ENCODE data around the gene SHANK1. TPM values are rescaled to one million over a fixed set of nuclear protein-coding genes. Genes with fewer than 3 reads are reported as not detected.

Gene SHANK1
- total and polyA plus RNA-seq, 2 of the 4 experiments (the other 2 are of a cell fraction), result 6.1 to 6.7 TPM

DNA sequence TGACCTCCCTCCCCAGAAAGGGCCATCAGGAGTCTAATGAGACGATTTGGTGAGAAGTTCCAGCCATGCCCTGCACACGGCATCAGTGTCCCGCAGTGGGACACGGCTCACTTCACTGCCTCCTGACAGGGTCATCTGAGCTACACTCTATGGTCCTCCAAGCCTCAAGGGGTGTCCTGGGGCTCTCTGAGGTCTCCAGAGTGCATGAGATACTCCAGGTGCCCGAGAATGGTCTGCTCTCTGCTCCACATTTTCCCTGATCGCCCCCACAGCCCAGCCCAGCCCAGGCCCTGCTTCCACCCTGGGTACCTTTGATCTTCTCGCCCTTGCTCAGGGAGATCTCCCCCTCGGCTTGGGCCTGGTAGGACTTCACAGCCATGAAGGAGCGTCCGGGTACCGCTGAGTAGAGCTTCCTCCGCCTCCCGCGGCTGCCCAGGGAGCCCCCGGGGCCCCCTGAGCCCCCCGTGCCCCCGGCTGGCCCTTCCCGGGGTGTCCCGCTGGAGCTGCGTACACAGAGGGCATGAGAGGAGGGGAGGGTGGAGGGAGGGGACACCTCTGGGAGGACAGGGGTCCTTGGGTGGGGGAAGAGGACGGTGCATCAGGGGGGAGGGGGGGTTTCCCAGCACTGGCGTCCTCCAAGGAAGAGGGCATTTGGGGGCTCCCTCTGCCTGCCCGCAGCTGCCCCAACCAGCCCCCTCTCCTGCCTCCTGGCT is 17.3 kb downstream of the SHANK1 start:
- ChIA-PET CTCF (interaction anchor here (1.2 kb wide), 1 partner anchor 81 kb away, joined by 6 read pairs; no protein-coding TSS in a partner anchor), POLR2A (ENCODE audit: unreplicated experiment) (no interaction called here)
- Histone ChIP-seq H2BK20ac (ENCODE audit: low read depth, low read length) (no peak overlapping the region), H3K23ac (ENCODE audit: low read depth, low read length) (no peak overlapping the region), H3K27me3 (ENCODE audit: control insufficient read depth, insufficient read depth, low read length) (peaks cover 7% of the 10 kb centered on the region; the same call in 1 of the 2 replicates), H3K79me1 (ENCODE audit: low read depth in 1 of 2, low read length in 2 of 2) (no peaks in the 10 kb centered on the region), H3K18ac (ENCODE audit: low read depth, low read length) (no peak overlapping the region), H3K4me1 (ENCODE audit: control insufficient read depth, insufficient read depth, low read length) (peaks cover 1% of the 10 kb centered on the region; the same call in 1 of the 2 replicates), H3K4ac (ENCODE audit: low read depth, low read length) (no peak overlapping the region), H3K4me3 (ENCODE audit: insufficient read depth, low read depth, low read length) (no peak overlapping the region), H3K9ac (ENCODE audit: low read depth, low read length) (no peak overlapping the region), H4K5ac (ENCODE audit: low read depth, low read length) (no peak overlapping the region), H2BK120ac (ENCODE audit: low read depth, low read length) (no peak overlapping the region), H3K56ac (ENCODE audit: extremely low read depth, insufficient read depth, low read length) (no peak overlapping the region), H3K14ac (replicated peaks; ENCODE audit: low read depth, low read length) (no peak overlapping the region), H4K91ac (ENCODE audit: insufficient read depth, low read depth, low read length) (no peak overlapping the region), H3K27ac (ENCODE audit: insufficient read depth, low read length) (no peak overlapping the region; the same call in 1 of the 2 replicates), H2AK9ac (replicated peaks; ENCODE audit: low read depth, low read length, poor library complexity) (no peak overlapping the region), H2AK5ac (ENCODE audit: low read depth, low read length) (no peak overlapping the region), H2AFZ (replicated peaks; ENCODE audit: low read length, poor library complexity) (no peak overlapping the region), H4K8ac (ENCODE audit: low read depth in 2 of 2, low read length in 2 of 2) (no peak overlapping the region), H2BK15ac (ENCODE audit: low read depth, low read length) (no peak overlapping the region), H3K4me2 (ENCODE audit: low read depth, low read length) (no peak overlapping the region), H3K36me3 (ENCODE audit: control insufficient read depth, insufficient read depth, low read length) (no peaks in the 10 kb centered on the region), H3K9me3 (ENCODE audit: control insufficient read depth, insufficient read depth, low read length) (no peaks in the 10 kb centered on the region), H3K9me1 (ENCODE audit: insufficient read depth, low read length) (0 out of 2 replicates have a peak, but pooled peaks cover 3% of the 10 kb centered on the region), H4K20me1 (ENCODE audit: insufficient read depth, low read length) (no peaks in the 10 kb centered on the region), H2BK5ac (ENCODE audit: low read depth, low read length, poor library complexity, severe bottlenecking) (no peak overlapping the region)
- dilution Hi-C loops (cut with HindIII; ENCODE audit: low sequenced_read_pairs, unreplicated experiment) (no loop called here), in situ Hi-C loops (cut with MboI; ENCODE audit: low sequenced_read_pairs) (loop anchor here (10.0 kb wide), 1 partner anchor 338 kb away; the partner anchor contains the start of gene NAPSA), intact Hi-C loops (cut with micrococcal nuclease) (no loop called here)
- TF ChIP-seq RFX5 (IDR thresholded peaks at IDR 0.05; ENCODE audit: low read depth, low read length) (no peak), POLR2A (IDR thresholded peaks at IDR 0.05; ENCODE audit: low read depth, low read length) (no peak), SMC3 (IDR thresholded peaks at IDR 0.05; ENCODE audit: low read depth, low read length) (no peak), RAD21 (IDR thresholded peaks at IDR 0.05; ENCODE audit: low read length) (no peak)
- TF ChIP-seq, protein P1, sequence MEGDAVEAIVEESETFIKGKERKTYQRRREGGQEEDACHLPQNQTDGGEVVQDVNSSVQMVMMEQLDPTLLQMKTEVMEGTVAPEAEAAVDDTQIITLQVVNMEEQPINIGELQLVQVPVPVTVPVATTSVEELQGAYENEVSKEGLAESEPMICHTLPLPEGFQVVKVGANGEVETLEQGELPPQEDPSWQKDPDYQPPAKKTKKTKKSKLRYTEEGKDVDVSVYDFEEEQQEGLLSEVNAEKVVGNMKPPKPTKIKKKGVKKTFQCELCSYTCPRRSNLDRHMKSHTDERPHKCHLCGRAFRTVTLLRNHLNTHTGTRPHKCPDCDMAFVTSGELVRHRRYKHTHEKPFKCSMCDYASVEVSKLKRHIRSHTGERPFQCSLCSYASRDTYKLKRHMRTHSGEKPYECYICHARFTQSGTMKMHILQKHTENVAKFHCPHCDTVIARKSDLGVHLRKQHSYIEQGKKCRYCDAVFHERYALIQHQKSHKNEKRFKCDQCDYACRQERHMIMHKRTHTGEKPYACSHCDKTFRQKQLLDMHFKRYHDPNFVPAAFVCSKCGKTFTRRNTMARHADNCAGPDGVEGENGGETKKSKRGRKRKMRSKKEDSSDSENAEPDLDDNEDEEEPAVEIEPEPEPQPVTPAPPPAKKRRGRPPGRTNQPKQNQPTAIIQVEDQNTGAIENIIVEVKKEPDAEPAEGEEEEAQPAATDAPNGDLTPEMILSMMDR (conservative IDR thresholded peaks at IDR 0.05; ENCODE audit: low read depth, low read length), result no peak
- WGBS, 2 experiments (ENCODE audit: extremely low coverage in 2 of 2, insufficient read length in 1 of 2), result 73% methylated on average over 4 of the region's 23 CpGs; no CpG with 5 or more reads in 1 of the 2 experiments
- ATAC-seq (ENCODE audit: low read depth), result no peak
- DNase-seq, result no peak
- no TSS peak for BruUV-seq (replicated peaks)
